HG03354 (cell line): ENCODE data around the gene NPC1L1.
"Not testable (repeated sequence)": the region's sequence is repeated elsewhere in the genome, so short reads cannot be mapped to it uniquely, and the experiment has no call there.

Experiments used
- ATAC-seq: cut with Tn5 transposase; IDR thresholded peaks from one replicate; pipeline ENCODE4 v1.9.1; 2021; ENCODE audit warnings: mild to moderate bottlenecking; ENCODE audit not compliant: unreplicated experiment, poor library complexity, severe bottlenecking

Gene NPC1L1

GRCh38 chr7:44565795-44566559 is 24.8 kb upstream of the NPC1L1 start:
- ATAC-seq, result peak; percentile 36

GRCh38 chr7:44565097-44565794 is 24.1 kb upstream of the NPC1L1 start:
- peak; percentile 79 for ATAC-seq

DNA sequence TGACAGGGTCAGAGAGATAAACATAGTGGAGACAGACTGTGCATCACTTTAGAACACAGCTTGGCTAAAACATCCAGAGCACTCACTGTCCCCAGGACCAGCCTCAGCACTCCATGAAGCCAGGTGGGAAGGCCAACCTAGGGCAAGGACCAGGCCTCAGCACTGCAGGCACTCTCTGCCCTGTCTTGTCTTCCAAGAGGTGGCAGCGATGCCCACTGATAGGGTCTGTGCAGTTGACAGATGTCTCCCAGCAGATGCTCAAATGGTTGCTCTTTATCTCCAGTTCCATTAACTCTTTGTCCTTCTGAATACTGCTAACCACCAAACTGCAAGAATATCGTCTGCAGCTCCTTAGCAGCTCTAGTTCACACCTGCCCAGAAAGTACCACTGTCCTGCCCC is 23.5 kb upstream of the NPC1L1 start:
- ATAC-seq, result no peak

- ATAC-seq, result no peak
These were observed 22.1 kb upstream of the NPC1L1 start for GRCh38 chr7:44563171-44563679.

- not testable (repeated sequence) for ATAC-seq
These were observed 21.5 kb upstream of the NPC1L1 start for GRCh38 chr7:44562622-44562962.

DNA sequence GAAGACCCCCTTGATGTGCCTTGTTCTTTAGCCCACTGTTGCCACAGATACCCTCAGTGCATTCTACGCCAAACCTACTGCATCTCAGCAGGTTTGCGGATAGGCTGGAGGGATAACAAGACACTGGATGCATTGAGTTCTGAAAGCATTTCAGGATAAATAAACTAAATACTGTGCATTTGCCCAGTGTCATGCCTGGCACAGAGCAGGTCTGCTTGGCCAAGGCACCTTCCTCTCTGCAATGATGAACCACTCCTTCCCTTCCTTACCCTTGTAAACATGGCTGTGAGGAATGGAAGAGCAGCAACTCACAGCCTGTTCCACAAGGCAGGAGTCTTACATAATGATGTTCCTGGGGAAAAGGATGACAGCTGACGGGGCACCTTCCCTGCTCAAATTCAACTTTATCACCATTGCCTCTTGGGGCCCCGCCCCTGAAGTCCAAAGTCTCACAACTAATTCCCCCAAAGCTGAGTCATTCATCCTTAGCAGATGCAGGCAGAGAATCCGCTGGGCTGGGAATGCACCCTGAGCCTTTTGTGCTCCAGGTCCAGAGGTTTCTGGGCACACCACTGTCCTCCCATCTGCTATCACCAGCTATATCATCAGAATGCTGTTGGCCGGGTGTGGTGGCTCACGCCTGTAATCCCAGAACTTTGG is 21.0 kb upstream of the NPC1L1 start:
- ATAC-seq, result no peak

DNA sequence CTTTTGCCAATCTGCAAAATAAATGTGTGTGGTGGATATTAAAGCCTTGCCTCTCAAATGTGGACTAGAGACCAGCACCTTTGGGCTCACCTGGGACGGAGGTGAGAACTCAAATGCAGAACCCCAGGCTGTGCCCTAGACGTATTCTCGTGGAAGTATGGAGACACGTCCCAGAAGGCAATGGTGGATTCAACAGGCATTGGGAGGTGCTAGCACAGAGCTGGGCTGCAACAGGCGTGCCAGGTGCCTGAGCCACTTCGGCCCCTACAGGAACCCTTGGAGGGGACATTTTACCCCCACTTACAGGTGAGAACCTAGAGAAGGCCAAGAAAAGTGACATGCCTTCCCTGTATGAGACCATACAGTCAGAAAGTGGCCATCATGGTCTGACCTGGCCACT is 20.4 kb upstream of the NPC1L1 start:
- ATAC-seq, result no peak

DNA sequence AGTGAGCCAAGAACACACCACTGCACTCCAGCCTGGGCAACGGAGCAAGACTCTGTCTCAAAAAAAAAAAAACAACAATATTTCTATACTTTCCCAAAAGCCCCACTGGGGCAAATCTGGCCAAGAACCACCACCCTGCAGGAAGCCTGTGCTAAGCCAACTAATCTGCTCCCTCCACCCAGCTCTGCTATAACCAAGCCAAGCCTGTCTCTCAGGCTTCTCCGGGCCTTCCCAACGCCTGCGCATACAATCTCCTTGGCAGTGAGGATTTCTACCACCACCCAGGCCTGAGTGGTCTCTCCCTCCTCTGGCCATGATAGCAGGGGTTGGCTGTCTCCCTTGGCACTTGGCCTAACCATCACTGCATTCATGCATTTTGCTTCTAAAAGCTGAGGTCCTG is 18.4 kb upstream of the NPC1L1 start:
- no peak for ATAC-seq

DNA sequence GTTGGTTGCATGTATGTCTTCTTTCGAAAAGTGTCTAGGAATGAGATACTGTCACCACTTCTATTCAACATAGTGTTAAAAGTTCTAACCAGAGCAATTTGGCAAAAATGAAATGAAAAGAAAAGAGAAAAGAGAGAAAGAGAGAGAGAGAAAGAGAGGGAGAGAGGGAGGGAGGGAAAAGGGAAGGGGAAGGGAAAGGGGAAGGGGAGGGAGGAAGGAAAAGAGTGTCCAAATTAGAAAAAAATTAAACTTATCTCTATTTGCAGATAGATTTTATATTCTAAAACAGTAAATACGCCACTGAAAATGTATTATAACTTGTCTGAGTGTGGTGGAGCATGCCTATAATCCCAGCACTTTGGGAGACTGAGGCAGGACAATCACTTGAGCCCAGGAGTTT is 16.4 kb upstream of the NPC1L1 start:
- ATAC-seq, result no peak

DNA sequence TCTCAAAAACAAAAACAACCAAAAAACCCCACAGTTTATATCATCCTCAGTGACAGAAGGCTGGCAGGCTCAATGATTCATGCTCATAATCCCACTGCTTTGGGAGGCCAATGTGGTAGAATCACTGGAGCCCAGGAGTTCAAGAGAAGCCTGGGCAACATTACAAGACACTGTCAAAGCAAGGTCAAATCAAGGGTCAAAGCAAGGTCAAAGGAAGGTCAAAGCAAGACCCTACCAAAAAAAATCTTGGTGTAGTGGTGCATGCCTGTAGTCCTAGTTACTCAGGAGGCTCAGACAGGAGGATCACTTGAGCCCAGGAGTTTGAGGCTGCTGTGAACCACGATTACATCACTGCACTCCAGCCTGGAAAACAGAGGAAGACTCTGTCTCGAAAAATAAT is 14.2 kb upstream of the NPC1L1 start:
- no peak for ATAC-seq

GRCh38 chr7:44552473-44553005 is 11.4 kb upstream of the NPC1L1 start:
- ATAC-seq, result not testable (repeated sequence)

- no peak for ATAC-seq
These were observed 8.3 kb upstream of the NPC1L1 start for GRCh38 chr7:44549457-44549856.

DNA sequence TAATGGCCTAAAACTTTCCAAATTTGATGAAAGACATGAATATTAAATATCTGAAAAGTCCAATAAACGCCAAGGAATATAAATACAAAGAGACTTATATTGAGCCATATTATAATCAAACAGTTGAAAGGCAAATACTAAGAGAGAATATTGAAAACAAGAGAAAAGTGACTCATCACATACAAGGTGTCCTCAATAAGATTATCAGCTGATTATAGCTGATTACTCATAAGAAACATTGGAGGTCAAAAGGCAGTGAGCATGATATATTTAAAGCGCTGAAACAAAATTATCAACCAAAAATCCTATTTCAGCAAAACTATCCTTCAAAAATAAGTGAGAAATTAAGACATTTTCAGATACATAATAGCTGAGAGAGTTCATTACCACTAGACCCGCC is 7.8 kb upstream of the NPC1L1 start:
- ATAC-seq, result no peak

- no peak for ATAC-seq
These were observed 6.6 kb upstream of the NPC1L1 start for GRCh38 chr7:44547536-44548231.

- no peak for ATAC-seq
These were observed 913 bp upstream of the NPC1L1 start for GRCh38 chr7:44541876-44542610.

GRCh38 chr7:44540592-44541027 is 520 bp downstream of the NPC1L1 start:
- no peak for ATAC-seq

DNA sequence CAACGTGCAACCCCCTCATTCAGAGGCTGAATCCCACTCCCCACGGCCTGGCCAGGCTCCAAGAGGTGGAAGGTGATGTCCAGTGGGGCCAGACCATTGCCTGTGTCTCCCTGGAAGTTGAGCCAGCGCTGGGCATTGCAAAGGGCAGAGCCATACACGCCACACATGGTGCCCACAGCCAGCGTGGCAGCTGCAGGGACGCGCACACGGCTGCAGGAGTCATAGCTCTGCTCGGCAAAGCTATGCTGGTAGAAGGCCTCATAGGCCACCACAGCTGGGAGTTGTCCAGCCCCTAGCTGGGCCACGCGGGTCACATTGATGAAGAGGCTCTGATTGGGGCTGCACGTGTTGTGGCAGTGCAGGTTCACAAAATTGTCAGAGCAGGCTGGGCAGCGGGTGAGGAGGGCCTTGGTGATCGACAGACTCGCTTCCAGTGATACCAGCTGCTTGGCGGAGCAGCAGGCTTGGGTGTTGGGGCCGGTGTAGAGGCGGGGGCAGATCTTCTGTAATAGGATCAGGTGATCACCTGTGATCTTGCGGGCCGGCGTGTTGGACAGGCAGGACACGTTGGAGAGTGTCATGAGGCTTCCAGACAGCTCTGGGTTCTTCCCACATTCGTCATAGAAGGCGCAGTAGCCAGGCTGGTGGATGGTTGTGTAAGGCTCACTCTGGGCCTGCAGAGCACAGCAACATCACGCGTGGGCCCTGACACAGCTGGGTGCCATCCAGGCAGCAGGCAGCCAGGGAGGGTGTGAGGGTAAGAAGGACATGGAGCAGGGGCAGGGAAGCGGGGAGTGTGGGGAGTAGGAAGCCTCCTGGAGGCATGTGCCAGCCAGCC is 1.2 kb downstream of the NPC1L1 start:
- ATAC-seq, result no peak
